Activated CD4-positive, alpha-beta T cell treated with anti-CD3 and anti-CD28 coated beads for 24 hours (primary cell): ENCODE results near the gene CEP85L.
"Not testable (repeated sequence)": the region's sequence is repeated elsewhere in the genome, so short reads cannot be mapped to it uniquely, and the experiment has no call there.

Experiments used
- DNase-seq, 2 donors: peaks; one replicate each; pipeline ENCODE4 v3.0.0-alpha.2; 2020; ENCODE audit warnings: low read depth in 2 of 2

The CEP85L gene

DNA sequence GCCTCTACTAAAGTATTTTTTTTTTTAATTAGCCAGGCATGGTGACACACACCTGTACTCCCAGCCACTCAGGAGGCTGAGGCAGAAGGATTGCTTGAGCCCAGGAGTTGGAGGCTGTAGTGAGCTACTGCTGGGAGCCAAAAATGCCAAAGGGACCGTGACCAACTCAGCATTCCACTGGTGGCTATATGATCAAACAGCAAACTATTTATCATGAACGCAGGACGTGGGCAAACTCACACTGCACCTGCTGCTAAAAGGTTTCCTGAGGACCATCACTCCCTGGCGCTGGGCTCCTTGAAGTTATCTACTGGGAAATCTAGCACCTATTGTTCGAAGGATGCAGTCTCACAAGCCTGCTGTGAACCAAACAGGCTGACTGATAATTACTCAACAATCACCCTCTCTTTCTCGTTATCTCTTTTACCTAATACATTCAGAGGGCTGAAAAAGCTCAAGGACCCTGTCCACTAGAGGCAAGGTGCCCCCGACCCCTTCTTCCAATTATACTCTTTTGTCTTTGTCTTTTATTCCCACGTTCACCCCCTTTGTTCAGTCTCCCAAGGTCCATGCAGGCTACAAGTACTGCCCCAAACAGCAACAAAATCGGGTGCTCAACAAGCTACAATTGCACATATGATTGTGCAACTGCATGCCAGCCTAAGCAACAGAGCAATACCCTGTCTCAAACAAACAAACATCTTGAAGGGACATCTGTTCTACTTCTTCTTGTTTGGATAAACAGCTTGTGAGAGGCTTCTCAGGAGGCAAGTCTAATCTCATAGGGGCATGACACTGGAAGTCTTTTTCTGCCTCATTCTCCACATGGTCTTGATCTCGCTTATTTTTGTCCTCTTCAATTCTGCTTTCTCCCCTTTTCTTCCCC, 151.0 kb downstream of the CEP85L start:
- no peak for DNase-seq

DNA sequence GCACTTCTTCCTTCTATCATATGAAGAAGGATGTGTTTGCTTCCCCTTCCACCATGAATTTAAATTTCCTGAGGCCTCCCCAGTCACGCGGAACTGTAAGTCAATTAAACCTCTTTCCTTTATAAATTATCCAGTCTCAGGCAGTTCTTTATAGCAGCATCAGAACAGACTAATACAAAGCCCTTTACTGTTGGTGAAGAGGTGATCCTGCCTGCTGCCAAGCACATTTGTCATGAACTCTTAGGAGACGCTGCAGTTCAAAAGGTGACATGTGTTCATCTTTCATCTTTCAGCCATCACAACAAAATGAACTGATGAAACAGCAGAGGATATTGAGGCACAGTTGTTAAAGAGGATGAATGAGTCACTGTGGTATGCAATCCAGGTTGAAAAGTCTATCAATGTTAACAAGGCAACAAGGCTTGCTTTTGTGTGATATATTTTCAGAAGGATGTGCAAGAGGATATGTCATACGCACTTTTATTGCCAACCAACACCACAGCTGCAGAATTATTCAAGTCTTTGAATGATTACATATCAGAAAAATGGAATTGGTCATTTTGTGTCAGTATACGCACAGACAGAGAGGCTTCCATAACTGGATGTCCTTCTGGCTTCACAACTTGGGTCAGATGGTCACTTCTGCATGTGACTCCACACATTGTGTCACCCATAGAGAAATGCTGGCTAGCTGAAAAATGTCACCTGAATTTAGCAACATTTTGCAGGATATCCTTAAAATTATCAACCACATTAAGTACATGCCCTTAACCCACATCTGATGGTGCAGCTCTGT, 155.7 kb downstream of the CEP85L start:
- DNase-seq: no peak

DNA sequence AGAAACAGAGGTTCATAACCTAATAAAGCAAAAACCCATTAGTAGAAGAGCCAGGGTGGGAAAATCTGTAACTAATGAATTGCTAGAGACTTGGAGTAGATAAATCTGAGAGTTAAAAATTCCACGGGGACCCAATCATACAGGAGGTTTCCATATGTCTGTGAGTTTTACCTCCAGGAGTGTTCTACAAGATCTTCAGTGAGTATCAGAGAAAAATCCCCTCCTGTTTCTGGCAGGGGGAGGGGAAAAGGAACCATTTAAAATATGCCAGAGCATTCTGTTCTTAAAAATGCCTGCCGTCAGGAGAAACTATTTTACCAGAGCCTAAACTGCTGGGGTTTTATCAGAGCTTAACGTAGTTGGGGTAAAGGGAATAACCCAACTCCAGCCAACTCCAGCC, 157.3 kb downstream of the CEP85L start:
- no peak for DNase-seq

DNA sequence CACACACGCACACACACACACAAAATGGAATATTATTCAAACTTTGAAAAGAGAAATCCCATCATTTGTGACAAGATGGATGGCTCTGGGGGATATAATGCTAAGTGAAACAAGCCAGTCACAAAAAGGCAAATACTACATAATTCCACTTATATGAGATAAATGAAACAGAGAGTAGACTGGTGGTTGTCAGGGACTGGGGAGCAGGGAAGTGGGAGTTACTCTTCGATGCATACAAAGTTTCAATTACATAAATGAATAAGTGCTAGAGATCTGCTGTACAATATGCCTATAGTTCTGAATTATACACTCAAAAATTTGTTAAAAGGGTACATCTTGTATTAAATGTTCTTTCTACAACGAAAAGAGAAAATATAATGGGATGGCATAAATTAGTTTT, 161.4 kb downstream of the CEP85L start:
- no peak for DNase-seq

DNA sequence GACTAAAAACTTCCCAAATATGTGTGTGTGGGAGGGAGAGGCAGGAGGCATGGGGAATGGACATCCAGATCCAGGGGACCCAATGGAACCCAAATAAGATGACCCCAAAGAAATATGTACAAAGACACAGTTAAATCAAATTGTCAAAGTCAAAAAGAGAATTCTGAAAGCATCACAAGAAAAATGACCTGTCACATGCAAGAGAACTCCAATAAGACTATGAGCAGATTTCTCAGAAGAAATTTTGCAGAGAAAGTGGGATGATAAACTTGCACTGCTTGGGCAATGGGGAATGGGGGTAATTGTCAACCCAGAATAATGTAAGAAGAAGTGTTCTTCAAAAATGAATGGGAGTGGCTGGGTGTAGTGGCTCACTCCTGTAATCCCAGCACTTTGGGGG, 162.8 kb downstream of the CEP85L start:
- no peak for DNase-seq

DNA sequence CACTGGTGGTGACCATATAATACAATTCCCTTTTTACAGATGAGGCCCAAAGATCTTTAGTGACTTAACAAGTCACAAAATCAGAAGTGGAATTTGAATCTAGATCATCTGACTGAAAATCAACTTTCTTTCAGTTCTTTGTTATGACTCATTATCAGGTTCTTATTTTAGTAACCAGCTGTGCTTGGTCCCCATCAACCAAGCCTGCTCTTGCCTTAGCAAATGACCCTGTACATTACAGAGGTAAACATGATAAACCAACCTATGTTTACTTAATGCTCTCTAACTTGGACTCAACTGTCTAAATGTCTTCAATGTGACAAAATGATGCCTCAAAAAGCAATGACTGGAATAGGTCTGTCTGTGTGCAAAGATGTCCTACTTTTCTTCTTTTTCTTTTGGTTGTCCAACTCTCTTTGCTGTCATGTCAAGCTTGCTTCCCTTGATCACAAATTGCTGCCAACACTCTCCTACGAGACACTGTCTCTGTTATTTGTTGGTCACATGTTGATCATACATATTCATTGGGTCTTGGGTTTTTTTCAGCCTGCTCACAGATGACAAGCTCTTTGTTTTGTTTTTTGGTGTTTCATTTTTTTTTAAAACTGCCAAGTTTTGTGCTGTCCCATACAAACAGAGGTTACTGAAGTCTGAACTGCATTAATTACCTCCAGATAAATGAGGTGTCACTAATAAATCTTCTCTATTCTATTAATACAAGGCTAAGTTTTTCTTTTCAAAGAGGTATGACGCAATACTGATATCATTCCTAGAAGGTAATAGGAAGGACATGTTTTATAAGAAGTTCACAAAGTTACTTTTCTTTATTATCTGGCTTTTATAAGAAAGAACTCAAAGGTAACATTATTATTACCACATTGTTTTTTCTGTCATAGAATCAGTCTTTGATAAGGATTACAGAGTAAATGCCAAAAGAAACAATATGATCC, 165.5 kb downstream of the CEP85L start:
- DNase-seq: no peak

DNA sequence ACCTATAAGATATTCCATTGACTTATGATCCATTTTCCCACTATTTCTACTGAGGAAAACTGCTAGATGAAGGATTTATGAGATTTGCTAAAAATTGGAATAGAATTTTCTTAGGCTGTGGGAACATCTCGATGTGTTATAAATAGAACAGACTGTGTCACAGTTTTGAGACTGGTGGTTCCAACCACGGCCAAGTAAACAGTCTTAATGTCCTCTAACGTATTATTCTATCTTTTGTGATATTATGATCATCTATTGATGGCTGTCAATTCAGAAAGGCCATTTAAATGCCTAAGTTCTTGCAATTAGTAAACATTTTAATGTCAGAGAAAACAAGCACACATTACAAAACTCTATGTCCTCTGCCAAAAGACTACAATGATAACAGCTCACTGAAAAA, 174.8 kb downstream of the CEP85L start:
- DNase-seq: no peak

DNA sequence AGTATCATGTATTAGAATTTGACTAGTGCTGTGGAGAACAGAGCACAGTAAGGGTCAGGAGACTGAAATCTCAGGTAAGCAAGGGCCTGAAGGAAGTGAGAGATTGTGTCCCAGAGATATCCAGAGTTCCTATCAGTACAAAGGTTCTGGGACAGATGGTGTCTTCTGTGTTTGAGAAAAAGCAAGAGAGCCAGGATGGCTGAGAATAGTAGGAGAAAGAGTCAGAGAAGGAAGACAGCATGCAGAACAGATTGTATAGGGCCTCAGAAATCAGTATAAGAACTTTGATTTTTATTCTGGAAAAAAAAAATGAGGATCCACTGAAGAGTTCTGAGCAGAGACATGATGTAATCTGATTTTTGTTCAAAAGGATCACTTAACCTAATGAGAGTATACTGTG, 178.1 kb downstream of the CEP85L start:
- no peak for DNase-seq

DNA sequence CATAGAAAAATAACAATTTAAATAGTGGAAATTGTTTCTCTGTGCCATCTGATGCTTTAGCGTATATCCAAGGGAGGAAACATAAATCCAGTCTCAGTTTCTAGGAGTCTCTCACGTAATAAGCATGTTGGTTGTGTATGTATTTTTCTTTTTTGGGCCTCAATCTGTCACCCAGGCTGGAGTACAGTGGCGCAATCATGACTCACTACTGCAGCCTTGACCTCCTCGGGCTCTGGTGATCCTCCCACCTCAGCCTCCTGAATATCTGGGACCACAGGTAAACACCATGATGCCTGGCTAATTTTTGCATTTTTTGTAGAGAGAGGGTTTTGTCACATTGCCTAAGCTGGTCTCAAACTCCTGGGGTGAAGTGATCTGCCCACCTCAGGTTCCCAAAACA, 181.9 kb downstream of the CEP85L start:
- DNase-seq: no peak

DNA sequence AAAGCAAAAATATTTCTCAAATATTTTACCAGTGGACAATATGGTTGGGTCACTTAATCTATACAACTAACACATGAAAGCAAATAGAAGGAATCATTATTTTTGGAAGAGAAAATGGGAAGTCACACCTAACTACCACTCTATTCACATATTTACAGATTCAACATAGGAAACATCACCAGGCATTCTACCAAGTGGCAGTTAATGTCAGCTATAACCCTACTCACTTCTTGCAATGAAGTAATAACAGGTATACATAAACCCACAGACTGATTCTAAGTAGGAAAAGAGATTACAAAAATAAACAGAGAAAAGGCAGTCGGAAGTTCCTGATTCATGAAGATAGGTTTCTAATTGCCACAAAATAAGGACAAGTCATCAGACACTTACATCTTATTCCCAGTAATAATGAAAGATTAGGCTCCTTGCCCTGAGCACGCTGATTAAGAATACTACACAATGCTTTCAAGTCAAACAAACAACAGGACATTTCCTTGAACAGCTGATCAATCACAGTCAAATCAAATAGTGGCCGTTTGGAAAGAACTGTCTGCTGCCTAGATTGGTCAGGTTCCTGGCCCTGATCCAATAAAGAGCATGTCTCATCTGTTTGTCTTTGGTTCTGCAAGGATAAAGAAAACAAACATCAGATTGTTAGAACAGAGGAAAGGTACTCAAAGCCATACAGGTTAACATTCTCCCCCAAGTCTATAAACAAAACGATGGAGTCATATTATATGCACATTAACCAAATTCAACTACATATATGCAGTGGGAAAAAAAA, 182.5 kb downstream of the CEP85L start:
- DNase-seq: no peak

DNA sequence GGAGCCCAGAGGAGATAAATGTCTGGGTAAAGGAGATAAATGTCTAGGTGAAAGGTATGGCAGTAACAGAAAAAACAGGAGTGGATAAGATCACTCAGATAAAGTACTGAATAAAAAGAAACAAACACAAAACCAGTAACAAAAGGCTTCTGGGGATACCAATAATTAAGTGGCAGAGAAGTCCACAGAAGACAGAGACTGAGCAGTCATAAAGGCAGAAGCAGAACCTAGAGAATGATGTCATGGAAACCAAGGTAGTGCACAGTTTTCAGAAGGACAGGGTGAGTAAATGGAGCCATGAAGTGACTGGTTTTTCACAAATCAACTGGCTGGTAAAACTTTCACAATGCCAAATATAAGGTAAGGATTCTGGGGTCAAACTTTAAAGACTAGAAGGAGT, 184.2 kb downstream of the CEP85L start:
- no peak for DNase-seq

DNA sequence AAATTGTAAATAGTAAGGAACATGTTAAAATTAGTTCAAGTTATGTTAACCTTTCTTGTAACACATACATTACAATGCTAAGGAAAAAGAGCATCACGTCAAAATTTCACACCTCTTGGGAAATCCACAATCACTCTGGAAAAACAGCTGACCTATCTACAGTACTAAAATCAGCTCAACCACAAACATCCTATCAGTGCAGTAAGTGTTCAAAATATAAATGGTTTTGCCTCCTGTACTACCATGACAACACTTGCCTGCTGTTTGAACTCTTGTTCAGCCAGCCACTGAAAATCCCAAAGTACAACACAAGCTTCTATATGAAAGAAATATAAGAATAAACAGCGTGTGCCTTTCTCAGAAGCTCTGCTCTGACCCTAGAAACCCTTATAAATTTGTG, 186.8 kb downstream of the CEP85L start:
- DNase-seq: no peak

DNA sequence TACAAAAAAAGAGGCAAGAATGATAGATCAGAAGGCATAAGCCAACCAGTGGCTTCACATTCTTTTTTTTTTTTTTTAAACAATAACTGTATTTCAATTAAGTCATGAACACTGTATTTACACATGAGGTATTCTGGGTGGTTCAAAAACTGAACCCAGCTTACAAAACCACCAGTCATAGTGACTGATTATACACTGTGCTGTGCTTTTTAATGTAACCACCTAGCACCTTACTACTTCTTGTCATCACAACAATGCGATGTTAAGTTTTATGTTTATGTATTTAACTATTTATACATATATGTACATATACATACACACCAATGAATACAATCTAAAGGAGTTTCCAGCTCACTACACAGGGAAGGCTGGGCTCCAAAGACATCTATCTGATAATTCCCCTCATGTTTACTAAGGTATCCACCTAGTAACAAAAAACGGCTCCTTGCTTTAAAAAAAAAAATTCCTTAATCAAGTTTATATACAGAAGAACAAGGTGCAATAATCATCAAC, 190.4 kb downstream of the CEP85L start:
- DNase-seq: no peak

DNA sequence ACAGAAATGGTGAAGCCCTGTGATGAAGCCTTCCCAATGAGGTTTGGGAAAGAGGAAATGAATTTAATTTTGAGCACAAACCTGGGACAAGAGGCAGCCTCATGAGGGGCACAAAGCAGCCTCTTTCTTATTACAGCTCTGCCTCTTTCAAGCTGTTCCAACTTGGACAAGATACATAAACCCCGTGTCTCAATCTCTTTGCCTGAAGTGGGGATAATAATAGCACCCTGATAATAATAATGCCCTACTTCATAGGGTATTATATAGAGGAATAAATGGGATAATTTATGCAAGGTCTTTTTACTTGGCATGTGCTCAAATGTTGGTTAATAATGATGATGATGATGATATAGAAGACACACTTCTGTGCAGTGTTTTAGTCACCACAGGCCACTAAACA, 194.4 kb downstream of the CEP85L start:
- no peak for DNase-seq

DNA sequence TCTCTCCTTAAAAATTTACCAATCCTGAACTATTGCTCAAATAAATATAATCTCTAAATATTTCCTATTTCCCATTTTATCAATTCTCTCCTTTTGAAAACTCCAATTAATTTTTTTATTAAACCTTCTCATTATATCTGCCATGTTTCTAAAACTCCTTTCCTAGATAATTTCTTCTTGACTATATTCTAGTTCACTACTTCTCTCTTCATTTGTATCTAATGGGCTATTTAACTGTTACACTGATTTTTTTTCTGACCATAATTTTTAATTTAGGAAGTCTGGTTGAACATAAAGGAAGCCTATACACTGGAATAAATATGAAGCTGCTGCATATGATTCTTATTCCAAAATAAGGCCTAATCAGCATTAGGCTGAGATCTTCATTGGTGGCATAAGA, 199.6 kb downstream of the CEP85L start:
- DNase-seq: no peak

DNA sequence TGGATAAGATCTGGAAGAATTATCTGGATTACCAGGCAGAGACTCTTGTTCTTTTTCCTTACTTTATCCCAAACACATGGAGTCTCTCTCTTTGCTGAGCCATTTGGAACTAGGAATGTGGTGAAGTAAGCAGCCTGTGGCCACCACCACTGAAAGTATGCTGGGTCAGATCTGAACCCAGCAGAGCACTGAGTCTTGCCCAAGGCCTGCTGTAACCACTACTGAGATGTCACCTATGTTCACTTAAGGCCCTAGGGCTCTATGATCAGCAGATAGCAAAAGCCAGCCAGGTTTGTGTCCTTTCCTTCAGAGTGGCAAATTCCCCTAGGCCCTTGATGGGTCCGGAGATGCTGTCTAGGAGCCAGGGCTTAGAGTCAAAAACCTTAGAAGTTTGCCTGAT, 206.6 kb downstream of the CEP85L start:
- no peak for DNase-seq

DNA sequence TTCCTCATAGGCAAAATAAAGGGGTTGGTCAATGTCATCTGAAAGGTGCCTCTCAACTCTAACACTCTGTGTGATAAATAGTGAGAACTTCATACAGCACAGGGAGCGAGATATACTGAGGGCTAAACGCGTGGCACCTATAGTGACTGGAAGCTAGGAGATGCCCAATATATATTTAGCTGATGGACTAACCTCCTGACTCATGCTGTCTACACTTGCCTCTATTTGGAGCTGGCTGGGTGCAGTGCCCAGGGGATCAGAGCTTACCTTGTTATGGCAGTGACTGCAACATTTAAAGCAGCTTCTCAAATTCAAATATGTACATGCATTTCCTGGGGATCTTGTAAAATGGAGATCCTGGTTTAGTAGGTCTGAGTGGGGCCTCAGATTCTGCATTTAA, 214.9 kb downstream of the CEP85L start:
- DNase-seq: no peak

DNA sequence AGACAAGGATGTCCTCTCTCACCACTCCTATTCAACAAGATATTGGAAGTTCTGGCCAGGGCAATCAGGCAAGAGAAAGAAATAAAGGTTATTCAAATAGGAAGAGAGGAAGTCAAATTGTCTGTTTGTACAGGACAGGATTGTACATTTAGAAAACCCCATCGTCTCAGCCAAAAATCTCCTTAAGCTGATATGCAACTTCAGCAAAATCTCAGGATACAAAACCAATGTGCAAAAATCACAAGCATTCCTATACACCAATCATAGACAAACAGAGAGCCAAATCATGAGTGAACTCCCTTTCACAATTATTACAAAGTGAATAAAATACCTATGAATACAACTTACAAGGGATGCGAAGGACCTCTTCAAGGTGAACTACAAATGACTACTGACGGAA, 217.2 kb downstream of the CEP85L start:
- DNase-seq: not testable (repeated sequence)

DNA sequence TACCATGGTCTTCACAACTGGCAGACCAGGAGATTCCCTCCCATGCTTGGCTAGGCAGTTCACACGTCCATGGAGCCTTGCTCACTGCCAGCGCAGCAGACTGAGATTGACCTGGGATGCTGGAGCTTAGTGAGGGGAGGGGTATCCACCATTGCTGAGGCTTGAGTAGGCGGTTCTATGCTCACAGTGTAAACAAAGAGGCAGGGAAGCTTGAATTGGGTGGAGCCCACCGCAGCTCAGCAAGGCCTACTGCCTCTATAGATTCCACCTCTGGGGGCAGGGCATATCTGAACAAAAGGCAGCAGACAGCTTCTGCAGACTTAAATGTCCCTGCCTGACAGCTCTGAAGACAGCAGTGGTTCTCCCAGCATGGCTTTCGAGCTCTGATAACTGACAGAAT, 230.1 kb downstream of the CEP85L start:
- not testable (repeated sequence) for DNase-seq

DNA sequence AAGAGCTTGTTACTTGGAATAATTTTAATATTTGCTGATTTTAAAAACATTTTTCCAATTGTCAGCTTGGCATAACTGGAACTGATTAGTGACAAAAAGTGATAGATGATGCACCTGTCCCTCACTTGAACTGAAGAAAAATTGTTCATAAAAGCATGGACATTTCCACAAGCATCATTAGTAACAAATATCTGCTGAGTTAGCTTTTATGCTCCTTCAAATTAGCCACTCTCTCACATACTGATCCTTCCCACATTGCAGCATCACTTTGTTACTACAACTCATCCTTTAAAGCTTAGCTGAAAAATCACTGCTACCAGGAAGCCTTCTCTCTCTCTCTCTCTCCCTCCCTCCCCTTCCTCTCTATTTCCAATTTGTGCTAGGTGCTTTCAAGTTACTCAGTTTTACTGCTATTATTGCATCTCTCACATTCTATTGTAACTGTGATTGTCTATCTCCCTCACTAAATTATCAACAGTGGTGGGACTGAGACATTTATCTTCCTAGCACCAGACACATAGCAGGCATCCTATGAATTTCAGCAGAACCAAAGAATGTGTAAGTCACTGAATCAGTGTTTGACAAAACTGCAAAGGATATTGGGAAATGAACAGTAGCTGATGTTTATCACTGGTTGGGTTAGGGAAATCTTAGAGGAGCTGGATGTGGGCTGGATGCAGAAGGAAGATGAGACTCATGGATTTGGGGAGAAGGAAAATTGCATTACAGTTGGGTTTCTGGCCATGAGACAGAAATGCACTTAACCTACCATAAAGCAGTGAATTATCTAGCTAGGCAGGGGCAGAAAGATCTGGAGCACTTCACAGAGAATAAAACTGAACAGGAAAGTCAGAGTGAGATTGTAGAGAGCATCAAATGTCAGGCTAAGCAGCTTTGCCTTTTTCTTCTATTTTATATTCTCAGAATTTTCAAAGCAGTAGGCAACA, 231.7 kb downstream of the CEP85L start:
- no peak for DNase-seq
